Measurements from ENCODE around the gene TCP10L. TPM values are rescaled to one million over a fixed set of nuclear protein-coding genes. Genes with fewer than 3 reads are reported as not detected.
"Not testable (repeated sequence)": the region's sequence is repeated elsewhere in the genome, so short reads cannot be mapped to it uniquely, and the experiment has no call there.

Gene TCP10L
- total and polyA plus RNA-seq, 2 of the 8 experiments (the other 6 are each of a cell fraction or from before 2014, with no cell fraction given): 0.45 to 0.99 TPM

DNA sequence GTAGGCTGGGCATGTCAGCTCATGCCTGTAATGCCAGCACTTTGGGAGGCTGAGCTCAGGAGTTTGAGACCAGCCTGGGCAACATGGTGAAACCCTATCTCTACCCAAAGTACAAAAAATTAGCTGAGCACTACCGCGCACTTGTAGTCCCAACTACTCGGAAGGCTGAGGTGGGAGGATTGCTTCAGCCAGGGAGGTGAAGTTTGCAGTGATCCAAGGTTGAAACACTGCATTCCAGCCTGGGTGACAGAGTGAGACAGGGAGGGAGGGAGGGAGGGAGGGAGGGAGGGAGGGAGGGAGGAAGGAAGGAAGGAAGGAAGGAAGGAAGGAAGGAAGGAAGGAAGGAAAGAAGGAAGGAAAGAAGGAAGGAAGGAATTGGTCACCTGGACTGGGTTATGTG is 53.8 kb downstream of the TCP10L start:
- H4K20me1 ChIP-seq (replicated peaks in 1 of 2; ENCODE audit: control insufficient read depth in 1 of 2, insufficient read depth in 2 of 2, low read length in 2 of 2); H4K5ac ChIP-seq (ENCODE audit: insufficient read length, low read depth, low read length); DNase-seq (ENCODE audit: low read depth in 1 of 2, low spot score in 2 of 2); H2AFZ ChIP-seq (ENCODE audit: low read length); H3K4me3 ChIP-seq (ENCODE audit: extremely low read depth in 1 of 4, insufficient read depth in 2 of 4, low read depth in 3 of 4, low read length in 4 of 4); H3K4me1 ChIP-seq (replicated peaks in 1 of 4; ENCODE audit: control insufficient read depth in 3 of 4, insufficient read depth in 4 of 4, low read length in 3 of 4); H3K4me2 ChIP-seq (ENCODE audit: insufficient read depth in 1 of 2, low read depth in 2 of 2, low read length in 2 of 2); H3K9me3 ChIP-seq (ENCODE audit: insufficient read depth in 2 of 2, low read depth in 1 of 2, low read length in 1 of 2); H3K23me2 ChIP-seq (ENCODE audit: low read depth, low read length); H2BK120ac ChIP-seq (replicated peaks; ENCODE audit: low read depth, low read length); H3K56ac ChIP-seq (replicated peaks; ENCODE audit: insufficient read length, low read depth, low read length); H3K14ac ChIP-seq (ENCODE audit: insufficient read length); H4K91ac ChIP-seq (replicated peaks; ENCODE audit: insufficient read length, low read length); H3K4ac ChIP-seq (replicated peaks; ENCODE audit: insufficient read length, low read depth, low read length); H3K79me2 ChIP-seq (ENCODE audit: control insufficient read depth in 1 of 2, insufficient read depth in 2 of 2, low read length in 2 of 2); H3K79me1 ChIP-seq (ENCODE audit: low read depth, low read length); H2AK5ac ChIP-seq (ENCODE audit: low read depth, low read length); H3K27ac ChIP-seq (ENCODE audit: low read depth, low read length); H4K8ac ChIP-seq (ENCODE audit: extremely low read depth, insufficient read depth, low read length); H2BK15ac ChIP-seq (ENCODE audit: low read length); H3K23ac ChIP-seq (ENCODE audit: insufficient read length); H3K27me3 ChIP-seq (replicated peaks in 1 of 4; ENCODE audit: control insufficient read depth in 3 of 4, extremely low read depth in 1 of 4, insufficient read depth in 3 of 4, low read length in 3 of 4); POLR2A ChIA-PET (ENCODE audit: partially characterized antibody); H3K9ac ChIP-seq (replicated peaks in 1 of 4; ENCODE audit: extremely low read depth in 1 of 4, low read depth in 3 of 4, low read length in 3 of 4); FAIRE-seq; H3K36me3 ChIP-seq (ENCODE audit: control insufficient read depth in 2 of 4, insufficient read depth in 4 of 4, low read length in 3 of 4): not testable (repeated sequence)
- CTCF ChIA-PET (ENCODE audit: partially characterized antibody): interaction anchor here (1.3 kb wide), 1 partner anchor 42 kb away, joined by 3 read pairs; no protein-coding TSS in a partner anchor
- 89% methylated on average over 3 of the region's 3 CpGs; no CpG with 5 or more reads in 1 of the 2 experiments for WGBS, 2 experiments (ENCODE audit: extremely low coverage in 1 of 2, insufficient coverage in 1 of 2, insufficient read length in 1 of 2, insufficient replicate concordance in 2 of 2, low coverage in 1 of 2, low lambda C conversion rate in 2 of 2, missing lambda C conversion rate in 1 of 2)
- Histone ChIP-seq H3K18ac (ENCODE audit: extremely low read depth, low read length) (peak overlapping the region; percentile 15; the same call in 1 of the 2 replicates), H2BK12ac (ENCODE audit: low read depth, low read length) (0 out of 2 replicates have a peak overlapping the region, but pooled peaks have one; percentile 55), H2BK5ac (ENCODE audit: low read depth, low read length) (peak overlapping the region; percentile 30; the same call in 1 of the 2 replicates), H2BK20ac (ENCODE audit: low read length) (0 out of 2 replicates have a peak overlapping the region, but pooled peaks have one; percentile 34)

DNA sequence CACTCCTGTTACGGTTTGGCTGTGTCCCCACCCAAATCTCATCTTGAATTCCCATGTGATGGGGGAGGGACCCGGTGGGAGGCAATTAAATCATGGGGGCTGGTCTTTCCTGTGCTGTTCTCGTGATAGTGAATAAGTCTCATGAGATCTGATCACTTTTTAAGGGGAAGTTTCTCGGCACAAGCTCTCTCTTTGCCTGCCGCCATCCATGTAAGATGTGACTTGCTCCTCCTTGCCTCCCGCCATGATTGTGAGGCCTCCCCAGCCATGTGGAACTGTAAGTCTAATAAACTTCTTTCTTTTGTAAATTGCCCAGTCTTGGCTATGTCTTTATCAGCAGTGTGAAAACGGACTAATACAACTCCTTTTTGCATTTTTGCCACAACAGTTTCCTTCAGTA is 54.5 kb downstream of the TCP10L start:
- H3K23me2 ChIP-seq (ENCODE audit: low read depth, low read length); H2BK12ac ChIP-seq (ENCODE audit: low read depth, low read length); DNase-seq (ENCODE audit: low read depth in 1 of 2, low spot score in 2 of 2); H3K18ac ChIP-seq (ENCODE audit: extremely low read depth, low read length); H4K5ac ChIP-seq (ENCODE audit: insufficient read length, low read depth, low read length); H2AFZ ChIP-seq (ENCODE audit: low read length); H3K14ac ChIP-seq (ENCODE audit: insufficient read length); H4K8ac ChIP-seq (ENCODE audit: extremely low read depth, insufficient read depth, low read length); H3K79me2 ChIP-seq (ENCODE audit: control insufficient read depth in 1 of 2, insufficient read depth in 2 of 2, low read length in 2 of 2); H3K4ac ChIP-seq (replicated peaks; ENCODE audit: insufficient read length, low read depth, low read length); H3K4me1 ChIP-seq (replicated peaks in 1 of 4; ENCODE audit: control insufficient read depth in 3 of 4, insufficient read depth in 4 of 4, low read length in 3 of 4); H3K79me1 ChIP-seq (ENCODE audit: low read depth, low read length); H3K9me3 ChIP-seq (ENCODE audit: insufficient read depth in 2 of 2, low read depth in 1 of 2, low read length in 1 of 2); H3K4me2 ChIP-seq (ENCODE audit: insufficient read depth in 1 of 2, low read depth in 2 of 2, low read length in 2 of 2); H2BK120ac ChIP-seq (replicated peaks; ENCODE audit: low read depth, low read length); H3K23ac ChIP-seq (ENCODE audit: insufficient read length); H3K27ac ChIP-seq (ENCODE audit: low read depth, low read length); H3K56ac ChIP-seq (replicated peaks; ENCODE audit: insufficient read length, low read depth, low read length); H4K20me1 ChIP-seq (replicated peaks in 1 of 2; ENCODE audit: control insufficient read depth in 1 of 2, insufficient read depth in 2 of 2, low read length in 2 of 2); H3K36me3 ChIP-seq (ENCODE audit: control insufficient read depth in 2 of 4, insufficient read depth in 4 of 4, low read length in 3 of 4); H3K9ac ChIP-seq (replicated peaks in 1 of 4; ENCODE audit: extremely low read depth in 1 of 4, low read depth in 3 of 4, low read length in 3 of 4); H3K4me3 ChIP-seq (ENCODE audit: extremely low read depth in 1 of 4, insufficient read depth in 2 of 4, low read depth in 3 of 4, low read length in 4 of 4); FAIRE-seq; H3K27me3 ChIP-seq (replicated peaks in 1 of 4; ENCODE audit: control insufficient read depth in 3 of 4, extremely low read depth in 1 of 4, insufficient read depth in 3 of 4, low read length in 3 of 4): not testable (repeated sequence)
- Histone ChIP-seq H4K91ac (replicated peaks; ENCODE audit: insufficient read length, low read length) (peak overlapping the region; percentile 87), H2BK5ac (ENCODE audit: low read depth, low read length) (0 out of 2 replicates have a peak overlapping the region, but pooled peaks have one; percentile 30), H2AK5ac (ENCODE audit: low read depth, low read length) (peak overlapping the region; percentile 90; the same call in 1 of the 2 replicates), H2BK15ac (ENCODE audit: low read length) (0 out of 2 replicates have a peak overlapping the region, but pooled peaks have one; percentile 93), H2BK20ac (ENCODE audit: low read length) (peak overlapping the region; percentile 67; the same call in 1 of the 2 replicates)
- ChIA-PET POLR2A (ENCODE audit: partially characterized antibody) (interaction anchor here (0.6 kb wide), 1 partner anchor 194 kb away, joined by 3 read pairs; no protein-coding TSS in a partner anchor), CTCF (ENCODE audit: partially characterized antibody) (interaction anchor here (1.3 to 1.4 kb wide), 3 partner anchors 39 to 117 kb away, joined by 3 to 4 read pairs (median 3); no protein-coding TSS in a partner anchor)
- 90% methylated on average over 7 of the region's 7 CpGs; no CpG with 5 or more reads in 1 of the 2 experiments for WGBS, 2 experiments (ENCODE audit: extremely low coverage in 1 of 2, insufficient coverage in 1 of 2, insufficient read length in 1 of 2, insufficient replicate concordance in 2 of 2, low coverage in 1 of 2, low lambda C conversion rate in 2 of 2, missing lambda C conversion rate in 1 of 2)

Measured in H1 (cell line).